IMR-90 (cell line): Measurements from ENCODE around the gene RPS6KA3. TPM values are rescaled to one million over a fixed set of nuclear protein-coding genes. Genes with fewer than 3 reads are reported as not detected.

Source experiments
- ATAC-seq: fragments of 200-7000 bp; cut with Tn5 transposase; 2 replicates; pipeline ENCODE4 v1.9.1; 2020; ENCODE audit warnings: low read depth, mild to moderate bottlenecking, moderate library complexity
- BruUV-seq: library from RNA; stranded (reverse); fragments of 400-500 nt; replicated peaks from 2 replicates; lab custom pipeline; 2021; lab: Mats Ljungman, UMichigan
- CTCF ChIA-PET: fragments of 300-600 bp; formaldehyde crosslinking; extraction: SDS; loops from one replicate; lab custom pipeline; 2021; ENCODE audit warnings: antibody characterized with exemption; lab: Yijun Ruan, JAX
- POLR2A ChIA-PET: fragments of 300-600 bp; sonication (Branson Sonifier 250); formaldehyde crosslinking; loops from one replicate; lab custom pipeline; 2022; ENCODE audit warnings: antibody characterized with exemption; ENCODE audit not compliant: unreplicated experiment; lab: Charles Lee
- DNase-seq: peaks from one replicate; pipeline ENCODE4 v3.0.0; 2013
- H2AFZ ChIP-seq: replicated peaks from 2 replicates; pipeline ENCODE3; 2013; ENCODE audit warnings: low read length, mild to moderate bottlenecking; ENCODE audit not compliant: poor library complexity
- H2AK5ac ChIP-seq: 2 replicates; pipeline ENCODE4 v1.6.1; 2013; ENCODE audit warnings: low read depth, low read length, inconsistent platforms
- H2AK9ac ChIP-seq: replicated peaks from 2 replicates; pipeline ENCODE3; 2013; ENCODE audit warnings: mild to moderate bottlenecking, low read depth, low read length, moderate library complexity; ENCODE audit not compliant: poor library complexity
- H2BK120ac ChIP-seq: 2 replicates; pipeline ENCODE4 v1.6.1; 2013; ENCODE audit warnings: low read depth, low read length, inconsistent platforms
- H2BK15ac ChIP-seq: 3 replicates; pipeline ENCODE4 v1.6.1; 2013; ENCODE audit warnings: low read depth, low read length, inconsistent platforms
- H2BK20ac ChIP-seq: 2 replicates; pipeline ENCODE4 v1.6.1; 2013; ENCODE audit warnings: low read depth, mild to moderate bottlenecking, inconsistent platforms, low read length, moderate library complexity
- H2BK5ac ChIP-seq: 2 replicates; pipeline ENCODE4 v1.6.1; 2013; ENCODE audit warnings: mild to moderate bottlenecking, low read depth, low read length, inconsistent platforms; ENCODE audit not compliant: poor library complexity, severe bottlenecking
- H3K14ac ChIP-seq: replicated peaks from 2 replicates; pipeline ENCODE4 v1.6.1; 2013; ENCODE audit warnings: low read depth, low read length, inconsistent platforms
- H3K18ac ChIP-seq: 2 replicates; pipeline ENCODE4 v1.6.1; 2013; ENCODE audit warnings: low read depth, low read length, control low read depth
- H3K23ac ChIP-seq: 2 replicates; pipeline ENCODE4 v1.6.1; 2013; ENCODE audit warnings: low read depth, low read length, inconsistent platforms
- H3K27ac ChIP-seq: 2 replicates; pipeline ENCODE4 v1.5.1; 2013; ENCODE audit warnings: mild to moderate bottlenecking, control low read depth, low read length; ENCODE audit not compliant: insufficient read depth
- H3K27me3 ChIP-seq: 2 replicates; pipeline ENCODE4 v1.6.1; 2013; ENCODE audit warnings: low read length; ENCODE audit not compliant: control insufficient read depth, insufficient read depth
- H3K36me3 ChIP-seq: 2 replicates; pipeline ENCODE4 v1.6.1; 2013; ENCODE audit warnings: low read length, mixed read lengths; ENCODE audit not compliant: control insufficient read depth, insufficient read depth
- H3K4ac ChIP-seq: 2 replicates; pipeline ENCODE4 v1.6.1; 2013; ENCODE audit warnings: low read depth, low read length, inconsistent platforms
- H3K4me1 ChIP-seq: 2 replicates; pipeline ENCODE4 v1.6.1; 2013; ENCODE audit warnings: low read length, mixed read lengths; ENCODE audit not compliant: control insufficient read depth, insufficient read depth
- H3K4me2 ChIP-seq: 2 replicates; pipeline ENCODE4 v1.6.1; 2013; ENCODE audit warnings: low read depth, mild to moderate bottlenecking, control low read depth, low read length, moderate library complexity
- H3K4me3 ChIP-seq: 2 replicates; pipeline ENCODE4 v1.5.1; 2013; ENCODE audit warnings: low read depth, mild to moderate bottlenecking, control low read depth, low read length, moderate library complexity; ENCODE audit not compliant: insufficient read depth
- H3K56ac ChIP-seq: 2 replicates; pipeline ENCODE4 v1.6.1; 2013; ENCODE audit warnings: low read length, inconsistent platforms; ENCODE audit not compliant: insufficient read depth; ENCODE audit errors: extremely low read depth
- H3K79me1 ChIP-seq, 2 experiments: 2 replicates each; pipeline ENCODE4 v1.6.1; 2013; ENCODE audit warnings: low read length in 2 of 2, inconsistent platforms in 1 of 2, low read depth in 1 of 2
- H3K9ac ChIP-seq: 2 replicates; pipeline ENCODE4 v1.6.1; 2013; ENCODE audit warnings: low read depth, low read length, control low read depth
- H3K9me1 ChIP-seq: 2 replicates; pipeline ENCODE4 v1.6.1; 2013; ENCODE audit warnings: low read length, inconsistent platforms; ENCODE audit not compliant: insufficient read depth
- H3K9me3 ChIP-seq: 2 replicates; pipeline ENCODE4 v1.6.1; 2013; ENCODE audit warnings: low read length; ENCODE audit not compliant: control insufficient read depth, insufficient read depth
- H4K20me1 ChIP-seq: 2 replicates; pipeline ENCODE4 v1.6.1; 2013; ENCODE audit warnings: low read length, inconsistent platforms; ENCODE audit not compliant: insufficient read depth
- H4K5ac ChIP-seq: 2 replicates; pipeline ENCODE4 v1.6.1; 2013; ENCODE audit warnings: mild to moderate bottlenecking, low read depth, low read length, control low read depth
- H4K8ac ChIP-seq, 2 experiments: 2 replicates each; pipeline ENCODE4 v1.6.1; 2013; ENCODE audit warnings: low read depth in 2 of 2, low read length in 2 of 2, control low read depth in 1 of 2, inconsistent platforms in 1 of 2
- H4K91ac ChIP-seq: 2 replicates; pipeline ENCODE4 v1.6.1; 2013; ENCODE audit warnings: low read depth, low read length, inconsistent platforms; ENCODE audit not compliant: insufficient read depth
- BHLHE40 ChIP-seq: fragments of 150-350 bp; IDR thresholded peaks from 2 replicates; pipeline ENCODE4 v1.6.1; 2016; ENCODE audit warnings: mild to moderate bottlenecking, low read depth, low read length
- CEBPB ChIP-seq: IDR thresholded peaks from 2 replicates; pipeline ENCODE4 v1.6.1; 2012; ENCODE audit warnings: low read depth, low read length, improper control_type of control experiment
- CHD1 ChIP-seq: IDR thresholded peaks from 2 replicates; pipeline ENCODE4 v1.6.1; 2012; ENCODE audit warnings: low read depth, low read length, improper control_type of control experiment
- FOS ChIP-seq: fragments of 150-350 bp; IDR thresholded peaks from 2 replicates; pipeline ENCODE4 v1.6.1; 2016; ENCODE audit warnings: low read depth, low read length
- MAFK ChIP-seq: IDR thresholded peaks from 2 replicates; pipeline ENCODE4 v1.6.1; 2012; ENCODE audit warnings: low read depth, low read length, improper control_type of control experiment
- MAZ ChIP-seq: IDR thresholded peaks from 2 replicates; pipeline ENCODE4 v1.6.1; 2012; ENCODE audit warnings: low read depth, mild to moderate bottlenecking, low read length, improper control_type of control experiment, moderate library complexity, borderline replicate concordance
- MXI1 ChIP-seq: IDR thresholded peaks from 2 replicates; pipeline ENCODE4 v1.6.1; 2012; ENCODE audit warnings: low read depth, mild to moderate bottlenecking, low read length, moderate library complexity, borderline replicate concordance
- NFE2L2 ChIP-seq: fragments of 150-350 bp; IDR thresholded peaks from 2 replicates; pipeline ENCODE4 v1.6.1; 2016; ENCODE audit warnings: low read depth, mild to moderate bottlenecking, low read length
- POLR2A ChIP-seq: IDR thresholded peaks from 2 replicates; pipeline ENCODE4 v1.6.1; 2012; ENCODE audit warnings: mild to moderate bottlenecking, low read depth, low read length
- RAD21 ChIP-seq: IDR thresholded peaks from 2 replicates; pipeline ENCODE4 v1.6.1; 2012; ENCODE audit warnings: low read length, improper control_type of control experiment
- RCOR1 ChIP-seq: IDR thresholded peaks from 2 replicates; pipeline ENCODE4 v1.6.1; 2012; ENCODE audit warnings: mild to moderate bottlenecking, low read length, improper control_type of control experiment; ENCODE audit not compliant: insufficient replicate concordance
- RFX5 ChIP-seq: IDR thresholded peaks from 2 replicates; pipeline ENCODE4 v1.8.0; 2012; ENCODE audit warnings: low read depth, mild to moderate bottlenecking, low read length, moderate library complexity
- SMC3 ChIP-seq: fragments of 150-350 bp; IDR thresholded peaks from 2 replicates; pipeline ENCODE4 v1.6.1; 2016; ENCODE audit warnings: low read depth, mild to moderate bottlenecking, antibody characterized with exemption, low read length, moderate library complexity
- USF2 ChIP-seq: fragments of 150-350 bp; IDR thresholded peaks from 2 replicates; pipeline ENCODE4 v1.6.1; 2017; ENCODE audit warnings: mild to moderate bottlenecking, antibody characterized with exemption, low read length, low read depth
- WGBS, 2 experiments: methylation state at CpG; one replicate each; pipeline versions ENCODE4 v1.1.5 to v1.1.7; 2013; ENCODE audit warnings: missing lambda C conversion rate in 2 of 2; ENCODE audit not compliant: insufficient read length in 1 of 2; ENCODE audit errors: extremely low coverage in 2 of 2; 5-methylcytosine and 5-hydroxymethylcytosine counted together
- dilution Hi-C: fragments of 300-500 bp; cut with HindIII; formaldehyde crosslinking; loops from one replicate; pipeline ENCODE4 v1.14.3; 2018; ENCODE audit warnings: low sequenced_read_pairs; ENCODE audit not compliant: unreplicated experiment
- in situ Hi-C: fragments of 300-500 bp; cut with MboI; formaldehyde crosslinking; loops from 3 replicates; pipeline ENCODE4 v1.14.3; 2019; ENCODE audit warnings: low sequenced_read_pairs, inconsistent platforms, mixed read lengths
- intact Hi-C: fragments of 100-400 bp; cut with micrococcal nuclease; formaldehyde crosslinking; loops from 2 replicates; pipeline ENCODE4 v1.10.0; 2022
- polyA plus RNA-seq, 3 experiments: library from polyadenylated mRNA; depleted of rRNA; stranded (reverse); fragments of >200 nt; gene quantifications; 2 replicates each; pipeline ENCODE4 v1.2.3, GENCODE V29; 2012; ENCODE audit warnings: low replicate concordance in 1 of 3
- total RNA-seq: library from RNA; depleted of rRNA; stranded (reverse); fragments of >200 nt; gene quantifications from 2 replicates; pipeline ENCODE4 v1.2.3, GENCODE V29; 2012
- TF ChIP-seq, protein P1 (sequence below): fragments of 150-350 bp; IDR thresholded peaks from 2 replicates; pipeline ENCODE4 v1.6.1; 2016; ENCODE audit warnings: low read depth, mild to moderate bottlenecking, low read length, moderate library complexity, borderline replicate concordance
- TF ChIP-seq, protein P2 (sequence below): conservative IDR thresholded peaks from 2 replicates; pipeline ENCODE4 v1.5.1; 2012; ENCODE audit warnings: mild to moderate bottlenecking, low read depth, low read length, improper control_type of control experiment

RPS6KA3 gene
- total and polyA plus RNA-seq, 2 of the 4 experiments (the other 2 are of a cell fraction), result 20.8 to 43.9 TPM

DNA sequence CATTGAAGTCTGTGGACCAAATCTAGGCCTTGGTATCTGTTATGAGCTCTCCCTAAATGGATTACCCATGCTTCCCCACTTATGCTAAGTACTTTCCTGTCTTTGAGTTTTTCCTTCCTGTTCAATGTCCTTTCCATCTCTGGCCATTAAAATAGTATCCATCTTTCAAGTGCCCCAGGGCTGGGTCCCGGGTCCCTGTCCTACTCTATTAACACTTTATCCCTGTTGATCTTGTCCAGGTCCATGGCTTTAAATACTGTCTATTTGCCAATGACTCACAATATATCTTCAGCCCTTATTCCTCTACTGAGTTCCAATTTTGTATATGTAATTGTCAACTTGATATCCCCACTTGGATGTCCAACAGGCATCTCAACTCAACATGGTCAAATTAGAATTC, 17.7 kb upstream of the RPS6KA3 start:
- H4K5ac ChIP-seq, result no peak overlapping the region
- no peak overlapping the region for H3K4ac ChIP-seq
- no peak overlapping the region for H2AFZ ChIP-seq
- H3K27ac ChIP-seq, result no peak overlapping the region
- no peak overlapping the region for H2BK120ac ChIP-seq
- H2BK20ac ChIP-seq, result no peak overlapping the region
- WGBS, 2 experiments, result 80% methylated on average over 1 of the region's 1 CpG; no CpG with 5 or more reads in 1 of the 2 experiments
- DNase-seq (no peak), ATAC-seq (no peak)
- H3K9me3 ChIP-seq, result no peaks in the 10 kb centered on the region
- H3K14ac ChIP-seq, result no peak overlapping the region
- no peaks in the 10 kb centered on the region for H4K20me1 ChIP-seq
- H3K4me1 ChIP-seq, result no peaks in the 10 kb centered on the region
- ChIA-PET POLR2A (no interaction called here), CTCF (interaction anchor here (1.2 kb wide), 1 partner anchor 9 kb away, joined by 3 read pairs; no protein-coding TSS in a partner anchor)
- no peak overlapping the region for H3K4me3 ChIP-seq
- H2AK9ac ChIP-seq, result no peak overlapping the region
- H3K23ac ChIP-seq, result no peak overlapping the region
- H3K36me3 ChIP-seq, result no peaks in the 10 kb centered on the region
- H4K8ac ChIP-seq, result no peak overlapping the region
- no peaks in the 10 kb centered on the region for H3K27me3 ChIP-seq
- no peak overlapping the region for H2AK5ac ChIP-seq
- H2BK5ac ChIP-seq, result no peak overlapping the region
- no peaks in the 10 kb centered on the region for H3K79me1 ChIP-seq
- dilution Hi-C loops (no loop called here), intact Hi-C loops (no loop called here), in situ Hi-C loops (no loop called here)
- H3K9ac ChIP-seq, result no peak overlapping the region
- no peak overlapping the region for H2BK15ac ChIP-seq
- no peaks in the 10 kb centered on the region for H3K9me1 ChIP-seq
- TF ChIP-seq, protein P1, sequence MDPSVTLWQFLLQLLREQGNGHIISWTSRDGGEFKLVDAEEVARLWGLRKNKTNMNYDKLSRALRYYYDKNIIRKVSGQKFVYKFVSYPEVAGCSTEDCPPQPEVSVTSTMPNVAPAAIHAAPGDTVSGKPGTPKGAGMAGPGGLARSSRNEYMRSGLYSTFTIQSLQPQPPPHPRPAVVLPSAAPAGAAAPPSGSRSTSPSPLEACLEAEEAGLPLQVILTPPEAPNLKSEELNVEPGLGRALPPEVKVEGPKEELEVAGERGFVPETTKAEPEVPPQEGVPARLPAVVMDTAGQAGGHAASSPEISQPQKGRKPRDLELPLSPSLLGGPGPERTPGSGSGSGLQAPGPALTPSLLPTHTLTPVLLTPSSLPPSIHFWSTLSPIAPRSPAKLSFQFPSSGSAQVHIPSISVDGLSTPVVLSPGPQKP, result no peak
- TF ChIP-seq CEBPB (no peak), RFX5 (no peak), RCOR1 (no peak), SMC3 (no peak), MXI1 (no peak), FOS (no peak), RAD21 (no peak), NFE2L2 (no peak), MAFK (no peak), POLR2A (no peak), CHD1 (no peak), MAZ (no peak), BHLHE40 (no peak), USF2 (no peak)
- TF ChIP-seq, protein P2, sequence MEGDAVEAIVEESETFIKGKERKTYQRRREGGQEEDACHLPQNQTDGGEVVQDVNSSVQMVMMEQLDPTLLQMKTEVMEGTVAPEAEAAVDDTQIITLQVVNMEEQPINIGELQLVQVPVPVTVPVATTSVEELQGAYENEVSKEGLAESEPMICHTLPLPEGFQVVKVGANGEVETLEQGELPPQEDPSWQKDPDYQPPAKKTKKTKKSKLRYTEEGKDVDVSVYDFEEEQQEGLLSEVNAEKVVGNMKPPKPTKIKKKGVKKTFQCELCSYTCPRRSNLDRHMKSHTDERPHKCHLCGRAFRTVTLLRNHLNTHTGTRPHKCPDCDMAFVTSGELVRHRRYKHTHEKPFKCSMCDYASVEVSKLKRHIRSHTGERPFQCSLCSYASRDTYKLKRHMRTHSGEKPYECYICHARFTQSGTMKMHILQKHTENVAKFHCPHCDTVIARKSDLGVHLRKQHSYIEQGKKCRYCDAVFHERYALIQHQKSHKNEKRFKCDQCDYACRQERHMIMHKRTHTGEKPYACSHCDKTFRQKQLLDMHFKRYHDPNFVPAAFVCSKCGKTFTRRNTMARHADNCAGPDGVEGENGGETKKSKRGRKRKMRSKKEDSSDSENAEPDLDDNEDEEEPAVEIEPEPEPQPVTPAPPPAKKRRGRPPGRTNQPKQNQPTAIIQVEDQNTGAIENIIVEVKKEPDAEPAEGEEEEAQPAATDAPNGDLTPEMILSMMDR, result no peak
- no peak overlapping the region for H3K56ac ChIP-seq
- H3K18ac ChIP-seq, result no peak overlapping the region
- no TSS peak for BruUV-seq
- no peak overlapping the region for H3K4me2 ChIP-seq
- no peak overlapping the region for H4K91ac ChIP-seq
